ENCODE measurements around the gene PPID. TPM values are rescaled to one million over a fixed set of nuclear protein-coding genes. Genes with fewer than 3 reads are reported as not detected.
"Not testable (repeated sequence)": the region's sequence is repeated elsewhere in the genome, so short reads cannot be mapped to it uniquely, and the experiment has no call there.

Gene PPID
- total RNA-seq, 1 experiment from 2014 or later, result 39.7 TPM

GRCh38 chr4:158729716-158730559 is 6.7 kb upstream of the PPID start:
- peak; percentile 59 for DNase-seq (ENCODE audit: low spot score)

GRCh38 chr4:158728236-158728635 is 5.0 kb upstream of the PPID start:
- no peak for DNase-seq (ENCODE audit: low spot score)

- no peak for DNase-seq (ENCODE audit: low spot score)
Observed at GRCh38 chr4:158726633-158727032, 3.4 kb upstream of the PPID start.

GRCh38 chr4:158724637-158725036 is 1.4 kb upstream of the PPID start:
- no peak for DNase-seq (ENCODE audit: low spot score)

GRCh38 chr4:158722291-158722916 is 792 bp downstream of the PPID start:
- peak; percentile 9 for DNase-seq (ENCODE audit: low spot score)

- DNase-seq (ENCODE audit: low spot score), result no peak
Observed at GRCh38 chr4:158721680-158722079, 1.5 kb downstream of the PPID start.

GRCh38 chr4:158715802-158716201 is 7.4 kb downstream of the PPID start:
- no peak for DNase-seq (ENCODE audit: low spot score)

GRCh38 chr4:158714937-158715336 is 8.3 kb downstream of the PPID start:
- DNase-seq (ENCODE audit: low spot score), result no peak

GRCh38 chr4:158712622-158713021 is 10.6 kb downstream of the PPID start:
- DNase-seq (ENCODE audit: low spot score), result not testable (repeated sequence)

GRCh38 chr4:158710814-158711213 is 12.4 kb downstream of the PPID start:
- peak; percentile 6 for DNase-seq (ENCODE audit: low spot score)

- no peak for DNase-seq (ENCODE audit: low spot score)
Observed at GRCh38 chr4:158704274-158704673, 18.9 kb downstream of the PPID start.

GRCh38 chr4:158688813-158689212 is 34.4 kb downstream of the PPID start:
- DNase-seq (ENCODE audit: low spot score), result no peak

GRCh38 chr4:158682066-158682465 is 41.1 kb downstream of the PPID start:
- DNase-seq (ENCODE audit: low spot score), result no peak

GRCh38 chr4:158681629-158682028 is 41.6 kb downstream of the PPID start:
- DNase-seq (ENCODE audit: low spot score), result no peak

GRCh38 chr4:158678767-158679166 is 44.4 kb downstream of the PPID start:
- DNase-seq (ENCODE audit: low spot score), result no peak

GRCh38 chr4:158676076-158676475 is 47.1 kb downstream of the PPID start:
- no peak for DNase-seq (ENCODE audit: low spot score)

- DNase-seq (ENCODE audit: low spot score), result no peak
Observed at GRCh38 chr4:158673633-158674032, 49.6 kb downstream of the PPID start.

GRCh38 chr4:158671915-158672806 is 51.0 kb downstream of the PPID start, which contains the start of gene ETFDH:
TSS of gene ETFDH (plus strand) at chr4:158672296. CDS start at chr4:158672457, 161 bp downstream.
- DNase-seq (ENCODE audit: low spot score), result peak; percentile 99

GRCh38 chr4:158671665-158671914 is 51.6 kb downstream of the PPID start, which contains the start of gene C4orf46:
TSS of gene C4orf46 (minus strand) at chr4:158671887. CDS start at chr4:158671801, 86 bp downstream.
- no peak for DNase-seq (ENCODE audit: low spot score)

- DNase-seq (ENCODE audit: low spot score), result peak; percentile 76
Observed at GRCh38 chr4:158670975-158671664, 52.1 kb downstream of the PPID start.

- DNase-seq (ENCODE audit: low spot score), result no peak
Observed at GRCh38 chr4:158669310-158669709, 53.9 kb downstream of the PPID start.
